HG02642 (cell line): ENCODE results near the gene DLX3.

Source experiments
- ATAC-seq: cut with Tn5 transposase; IDR thresholded peaks from one replicate; pipeline ENCODE4 v1.9.1; 2021; ENCODE audit warnings: mild to moderate bottlenecking; ENCODE audit not compliant: unreplicated experiment, poor library complexity

Gene DLX3

GRCh38 chr17:49977463-49978389, 17.3 kb downstream of the DLX3 start:
- ATAC-seq, result no peak

- ATAC-seq, result no peak
Measured at GRCh38 chr17:49976828-49977202, 18.2 kb downstream of the DLX3 start.

- ATAC-seq, result no peak
Measured at GRCh38 chr17:49976163-49976827, 18.7 kb downstream of the DLX3 start.

- no peak for ATAC-seq
Measured at GRCh38 chr17:49975531-49975930, 19.5 kb downstream of the DLX3 start.

GRCh38 chr17:49973271-49973615, 21.8 kb downstream of the DLX3 start:
- no peak for ATAC-seq

GRCh38 chr17:49972486-49973270, 22.3 kb downstream of the DLX3 start:
- ATAC-seq, result no peak

- ATAC-seq, result no peak
Measured at GRCh38 chr17:49971848-49972485, 23.1 kb downstream of the DLX3 start.

GRCh38 chr17:49971199-49971847, 23.7 kb downstream of the DLX3 start:
- ATAC-seq, result no peak

GRCh38 chr17:49970498-49970897, 24.5 kb downstream of the DLX3 start:
- no peak for ATAC-seq

GRCh38 chr17:49969795-49970389, 25.1 kb downstream of the DLX3 start:
- ATAC-seq, result no peak

GRCh38 chr17:49969134-49969759, 25.8 kb downstream of the DLX3 start, which contains the start of gene DLX4:
TSS of gene DLX4 (plus strand) at chr17:49969190. CDS start at chr17:49969469, 279 bp downstream.
- ATAC-seq, result no peak

- ATAC-seq, result no peak
Measured at GRCh38 chr17:49968405-49969133, 26.5 kb downstream of the DLX3 start.

- ATAC-seq, result no peak
Measured at GRCh38 chr17:49967621-49968404, 27.2 kb downstream of the DLX3 start.

- ATAC-seq, result no peak
Measured at GRCh38 chr17:49967205-49967604, 27.8 kb downstream of the DLX3 start.

- no peak for ATAC-seq
Measured at GRCh38 chr17:49966767-49967166, 28.3 kb downstream of the DLX3 start.

- ATAC-seq, result no peak
Measured at GRCh38 chr17:49965524-49965909, 29.5 kb downstream of the DLX3 start.

- ATAC-seq, result no peak
Measured at GRCh38 chr17:49964769-49965523, 30.1 kb downstream of the DLX3 start.
